ENCODE results near the gene TBL1XR1. TPM values are rescaled to one million over a fixed set of nuclear protein-coding genes. Genes with fewer than 3 reads are reported as not detected.

The TBL1XR1 gene
- total and polyA plus RNA-seq, 2 of the 8 experiments (the other 6 are each of a cell fraction or from before 2014, with no cell fraction given): 28.1 to 147 TPM

DNA sequence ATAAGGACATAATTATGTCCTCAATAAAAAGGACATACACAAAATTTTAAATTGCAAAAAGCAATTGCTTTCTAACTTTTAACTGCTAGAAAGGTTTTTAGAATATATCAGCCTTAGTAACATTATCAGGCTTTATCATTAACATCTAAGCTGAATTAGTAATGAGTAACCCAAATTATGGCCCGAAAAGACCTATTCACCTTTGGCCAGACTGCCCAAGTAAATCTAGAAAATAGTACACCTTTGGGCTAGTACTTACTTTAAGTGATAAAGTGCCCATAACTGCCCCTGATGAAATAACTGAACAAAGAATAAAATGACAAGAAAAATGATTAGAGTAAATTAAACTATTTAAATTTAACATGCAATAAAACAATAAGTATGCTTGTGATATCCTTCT lies 117.2 kb downstream of the TBL1XR1 start:
- no peaks in the 10 kb centered on the region; a peak in 1 of 8 replicates for H3K36me3 ChIP-seq (ENCODE audit: control insufficient read depth in 2 of 4, insufficient read depth in 4 of 4, low read length in 3 of 4)
- H3K4me2 ChIP-seq (ENCODE audit: insufficient read depth in 1 of 2, low read depth in 2 of 2, low read length in 2 of 2): no peak overlapping the region
- H2BK15ac ChIP-seq (ENCODE audit: low read length): no peak overlapping the region
- H3K4me1 ChIP-seq (replicated peaks in 1 of 4; ENCODE audit: control insufficient read depth in 3 of 4, insufficient read depth in 4 of 4, low read length in 3 of 4): peaks cover 0 to 8% (median 2%) of the 10 kb centered on the region in 4 experiments; a peak in 3 of 7 replicates
- no peak overlapping the region for H3K23ac ChIP-seq (ENCODE audit: insufficient read length)
- no peak overlapping the region for H3K27ac ChIP-seq (ENCODE audit: low read depth, low read length)
- H3K4me3 ChIP-seq (ENCODE audit: extremely low read depth in 1 of 4, insufficient read depth in 2 of 4, low read depth in 3 of 4, low read length in 4 of 4): no peak overlapping the region
- peaks cover 2% of the 10 kb centered on the region; the same call in 1 of the 2 replicates for H3K79me1 ChIP-seq (ENCODE audit: low read depth, low read length)
- no peak overlapping the region for H2BK12ac ChIP-seq (ENCODE audit: low read depth, low read length)
- no peak overlapping the region for H2AK5ac ChIP-seq (ENCODE audit: low read depth, low read length)
- H3K9ac ChIP-seq (replicated peaks in 1 of 4; ENCODE audit: extremely low read depth in 1 of 4, low read depth in 3 of 4, low read length in 3 of 4): no peak overlapping the region
- no peak overlapping the region for H4K8ac ChIP-seq (ENCODE audit: extremely low read depth, insufficient read depth, low read length)
- no peak overlapping the region for H2BK20ac ChIP-seq (ENCODE audit: low read length)
- H3K4ac ChIP-seq (replicated peaks; ENCODE audit: insufficient read length, low read depth, low read length): no peak overlapping the region
- H4K5ac ChIP-seq (ENCODE audit: insufficient read length, low read depth, low read length): no peak overlapping the region
- DNase-seq (ENCODE audit: low read depth in 1 of 2, low spot score in 2 of 2) (no peak), FAIRE-seq (no peak)
- H3K27me3 ChIP-seq (replicated peaks in 1 of 4; ENCODE audit: control insufficient read depth in 3 of 4, extremely low read depth in 1 of 4, insufficient read depth in 3 of 4, low read length in 3 of 4): no peaks in the 10 kb centered on the region
- H2AFZ ChIP-seq (ENCODE audit: low read length): no peak overlapping the region
- ChIA-PET CTCF (ENCODE audit: partially characterized antibody) (interaction anchor here (1.1 kb wide), 1 partner anchor 9 kb away, joined by 3 read pairs; no protein-coding TSS in a partner anchor), POLR2A (ENCODE audit: partially characterized antibody) (interaction anchor here (0.6 kb wide), 1 partner anchor 566 kb away, joined by 3 read pairs; no protein-coding TSS in a partner anchor)
- H3K14ac ChIP-seq (ENCODE audit: insufficient read length): no peak overlapping the region
- no peak overlapping the region for H4K91ac ChIP-seq (replicated peaks; ENCODE audit: insufficient read length, low read length)
- no peaks in the 10 kb centered on the region for H3K9me3 ChIP-seq (ENCODE audit: insufficient read depth in 2 of 2, low read depth in 1 of 2, low read length in 1 of 2)
- no peak overlapping the region for H3K18ac ChIP-seq (ENCODE audit: extremely low read depth, low read length)
- no peaks in the 10 kb centered on the region for H3K23me2 ChIP-seq (ENCODE audit: low read depth, low read length)
- WGBS, 2 experiments (ENCODE audit: extremely low coverage in 1 of 2, insufficient coverage in 1 of 2, insufficient read length in 1 of 2, insufficient replicate concordance in 2 of 2, low coverage in 1 of 2, low lambda C conversion rate in 2 of 2, missing lambda C conversion rate in 1 of 2): 90% methylated on average over 1 of the region's 1 CpG; no CpG with 5 or more reads in 1 of the 2 experiments
- no peak overlapping the region for H3K56ac ChIP-seq (replicated peaks; ENCODE audit: insufficient read length, low read depth, low read length)
- no peak overlapping the region for H2BK5ac ChIP-seq (ENCODE audit: low read depth, low read length)
- peaks cover 2 to 3% of the 10 kb centered on the region in 2 experiments for H4K20me1 ChIP-seq (replicated peaks in 1 of 2; ENCODE audit: control insufficient read depth in 1 of 2, insufficient read depth in 2 of 2, low read length in 2 of 2)
- no peak overlapping the region for H2BK120ac ChIP-seq (replicated peaks; ENCODE audit: low read depth, low read length)
- peaks cover 9 to 94% of the 10 kb centered on the region in 2 experiments; a peak in 3 of 4 replicates for H3K79me2 ChIP-seq (ENCODE audit: control insufficient read depth in 1 of 2, insufficient read depth in 2 of 2, low read length in 2 of 2)
- TF ChIP-seq JUND (IDR thresholded peaks at IDR 0.05; ENCODE audit: low read length) (no peak), RAD21 (IDR thresholded peaks at IDR 0.05 in 1 of 2, conservative IDR thresholded peaks at IDR 0.05 in 1 of 2; ENCODE audit: low read depth in 2 of 2, low read length in 2 of 2) (no peak), SRF (IDR thresholded peaks at IDR 0.05; ENCODE audit: low read depth, low read length) (no peak)

Measured in H1 (cell line).